HEK293 (cell line): ENCODE results near the gene IFT43.
"Not testable (repeated sequence)": the region's sequence is repeated elsewhere in the genome, so short reads cannot be mapped to it uniquely, and the experiment has no call there.

ENCODE experiments used
- TF ChIP-seq, protein P1 (sequence below): fragments of 450-650 bp; formaldehyde crosslinking; IDR thresholded peaks from 2 replicates; pipeline ENCODE4 v1.5.1; 2016; ENCODE audit warnings: missing biosample characterization, missing genetic modification characterization
- TF ChIP-seq, protein P2 (sequence below): fragments of 450-650 bp; formaldehyde crosslinking; IDR thresholded peaks from 2 replicates; pipeline ENCODE4 v1.5.1; 2016; ENCODE audit warnings: missing biosample characterization, missing genetic modification characterization, borderline replicate concordance

- TF ChIP-seq, protein P1, sequence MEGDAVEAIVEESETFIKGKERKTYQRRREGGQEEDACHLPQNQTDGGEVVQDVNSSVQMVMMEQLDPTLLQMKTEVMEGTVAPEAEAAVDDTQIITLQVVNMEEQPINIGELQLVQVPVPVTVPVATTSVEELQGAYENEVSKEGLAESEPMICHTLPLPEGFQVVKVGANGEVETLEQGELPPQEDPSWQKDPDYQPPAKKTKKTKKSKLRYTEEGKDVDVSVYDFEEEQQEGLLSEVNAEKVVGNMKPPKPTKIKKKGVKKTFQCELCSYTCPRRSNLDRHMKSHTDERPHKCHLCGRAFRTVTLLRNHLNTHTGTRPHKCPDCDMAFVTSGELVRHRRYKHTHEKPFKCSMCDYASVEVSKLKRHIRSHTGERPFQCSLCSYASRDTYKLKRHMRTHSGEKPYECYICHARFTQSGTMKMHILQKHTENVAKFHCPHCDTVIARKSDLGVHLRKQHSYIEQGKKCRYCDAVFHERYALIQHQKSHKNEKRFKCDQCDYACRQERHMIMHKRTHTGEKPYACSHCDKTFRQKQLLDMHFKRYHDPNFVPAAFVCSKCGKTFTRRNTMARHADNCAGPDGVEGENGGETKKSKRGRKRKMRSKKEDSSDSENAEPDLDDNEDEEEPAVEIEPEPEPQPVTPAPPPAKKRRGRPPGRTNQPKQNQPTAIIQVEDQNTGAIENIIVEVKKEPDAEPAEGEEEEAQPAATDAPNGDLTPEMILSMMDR = not testable (repeated sequence)
- TF ChIP-seq, protein P2, sequence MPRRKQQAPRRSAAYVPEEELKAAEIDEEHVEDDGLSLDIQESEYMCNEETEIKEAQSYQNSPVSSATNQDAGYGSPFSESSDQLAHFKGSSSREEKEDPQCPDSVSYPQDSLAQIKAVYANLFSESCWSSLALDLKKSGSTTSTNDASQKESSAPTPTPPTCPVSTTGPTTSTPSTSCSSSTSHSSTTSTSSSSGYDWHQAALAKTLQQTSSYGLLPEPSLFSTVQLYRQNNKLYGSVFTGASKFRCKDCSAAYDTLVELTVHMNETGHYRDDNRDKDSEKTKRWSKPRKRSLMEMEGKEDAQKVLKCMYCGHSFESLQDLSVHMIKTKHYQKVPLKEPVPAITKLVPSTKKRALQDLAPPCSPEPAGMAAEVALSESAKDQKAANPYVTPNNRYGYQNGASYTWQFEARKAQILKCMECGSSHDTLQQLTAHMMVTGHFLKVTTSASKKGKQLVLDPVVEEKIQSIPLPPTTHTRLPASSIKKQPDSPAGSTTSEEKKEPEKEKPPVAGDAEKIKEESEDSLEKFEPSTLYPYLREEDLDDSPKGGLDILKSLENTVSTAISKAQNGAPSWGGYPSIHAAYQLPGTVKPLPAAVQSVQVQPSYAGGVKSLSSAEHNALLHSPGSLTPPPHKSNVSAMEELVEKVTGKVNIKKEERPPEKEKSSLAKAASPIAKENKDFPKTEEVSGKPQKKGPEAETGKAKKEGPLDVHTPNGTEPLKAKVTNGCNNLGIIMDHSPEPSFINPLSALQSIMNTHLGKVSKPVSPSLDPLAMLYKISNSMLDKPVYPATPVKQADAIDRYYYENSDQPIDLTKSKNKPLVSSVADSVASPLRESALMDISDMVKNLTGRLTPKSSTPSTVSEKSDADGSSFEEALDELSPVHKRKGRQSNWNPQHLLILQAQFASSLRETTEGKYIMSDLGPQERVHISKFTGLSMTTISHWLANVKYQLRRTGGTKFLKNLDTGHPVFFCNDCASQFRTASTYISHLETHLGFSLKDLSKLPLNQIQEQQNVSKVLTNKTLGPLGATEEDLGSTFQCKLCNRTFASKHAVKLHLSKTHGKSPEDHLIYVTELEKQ (tag by site-specific recombination) = not testable (repeated sequence)
These were observed 24.1 kb downstream of the IFT43 start for GRCh38 chr14:76009627-76010026.
